Liver (tissue), 9 donors: ENCODE measurements around the gene DSC2. TPM values are rescaled to one million over a fixed set of nuclear protein-coding genes. Genes with fewer than 3 reads are reported as not detected.

Source experiments
- DNase-seq: peaks from one replicate; pipeline ENCODE4 v3.0.0-alpha.2; 2017; ENCODE audit warnings: low spot score
- H3K27ac ChIP-seq, 2 donors: one replicate each; pipeline ENCODE4 v1.7.0; 2013; ENCODE audit warnings: inconsistent platforms in 2 of 2, low read length in 2 of 2, control low read depth in 1 of 2, low read depth in 1 of 2, mild to moderate bottlenecking in 1 of 2
- H3K27me3 ChIP-seq, 4 donors: one replicate each; pipeline versions ENCODE4 v1.6.1 to v1.7.0; 2013; ENCODE audit warnings: low read length in 3 of 4, inconsistent platforms in 1 of 4, mild to moderate bottlenecking in 1 of 4, moderate library complexity in 1 of 4; ENCODE audit not compliant: control insufficient read depth in 4 of 4, insufficient read depth in 4 of 4
- H3K36me3 ChIP-seq, 4 donors: one replicate each; pipeline versions ENCODE4 v1.6.1 to v1.7.0; 2013; ENCODE audit warnings: low read length in 3 of 4, mild to moderate bottlenecking in 3 of 4, low read depth in 1 of 4, moderate library complexity in 1 of 4; ENCODE audit not compliant: control insufficient read depth in 4 of 4, insufficient read depth in 3 of 4
- H3K4me1 ChIP-seq, 4 donors: one replicate each; pipeline versions ENCODE4 v1.6.1 to v1.7.0; 2013; ENCODE audit warnings: low read length in 3 of 4, mild to moderate bottlenecking in 3 of 4, moderate library complexity in 1 of 4; ENCODE audit not compliant: control insufficient read depth in 4 of 4, insufficient read depth in 4 of 4
- H3K4me3 ChIP-seq, 3 donors: one replicate each; pipeline versions ENCODE4 v1.6.1 to v1.7.0; 2013; ENCODE audit warnings: low read length in 3 of 3, control low read depth in 1 of 3, low read depth in 1 of 3, mild to moderate bottlenecking in 1 of 3
- H3K9ac ChIP-seq, 2 donors: one replicate each; pipeline ENCODE4 v1.7.0; 2013; ENCODE audit warnings: low read length in 2 of 2, mild to moderate bottlenecking in 2 of 2, moderate library complexity in 2 of 2, control low read depth in 1 of 2, low read depth in 1 of 2
- H3K9me3 ChIP-seq, 4 donors: one replicate each; pipeline versions ENCODE4 v1.6.1 to v1.7.0; 2013; ENCODE audit warnings: low read length in 3 of 4; ENCODE audit not compliant: control insufficient read depth in 4 of 4
- EGR1 ChIP-seq, 2 donors: IDR thresholded peaks; 2 replicates each; pipeline ENCODE4 v1.6.1; 2016 to 2018; ENCODE audit warnings: antibody characterized with exemption in 2 of 2, low read depth in 2 of 2
- FOXA1 ChIP-seq: IDR thresholded peaks from 2 replicates; pipeline ENCODE4 v1.6.1; 2016; ENCODE audit warnings: antibody characterized with exemption
- FOXA2 ChIP-seq: IDR thresholded peaks from 2 replicates; pipeline ENCODE4 v1.6.1; 2016; ENCODE audit warnings: antibody characterized with exemption
- GABPA ChIP-seq, 2 donors: IDR thresholded peaks in 1 of 2; conservative IDR thresholded peaks in 1 of 2; 2 replicates each; pipeline ENCODE4 v1.6.1; 2016; ENCODE audit warnings: antibody characterized with exemption in 2 of 2, mild to moderate bottlenecking in 1 of 2, moderate library complexity in 1 of 2
- HNF4A ChIP-seq, 2 donors: conservative IDR thresholded peaks; 2 replicates each; pipeline ENCODE4 v1.6.1; 2016; ENCODE audit warnings: antibody characterized with exemption in 2 of 2, mild to moderate bottlenecking in 2 of 2
- HNF4G ChIP-seq: IDR thresholded peaks from 2 replicates; pipeline ENCODE4 v1.6.1; 2016; ENCODE audit warnings: antibody characterized with exemption
- JUND ChIP-seq, 2 donors: IDR thresholded peaks; 2 replicates each; pipeline ENCODE4 v1.6.1; 2016; ENCODE audit warnings: antibody characterized with exemption in 2 of 2
- NR2F2 ChIP-seq: IDR thresholded peaks from 2 replicates; pipeline ENCODE4 v1.6.1; 2016; ENCODE audit warnings: antibody characterized with exemption
- RAD21 ChIP-seq, 2 donors: IDR thresholded peaks; 2 replicates each; pipeline ENCODE4 v1.6.1; 2016; ENCODE audit warnings: antibody characterized with exemption in 2 of 2, mild to moderate bottlenecking in 2 of 2
- RXRA ChIP-seq, 2 donors: IDR thresholded peaks; 2 replicates each; pipeline ENCODE4 v1.6.1; 2017 to 2018; ENCODE audit warnings: antibody characterized with exemption in 2 of 2, mild to moderate bottlenecking in 1 of 2
- SP1 ChIP-seq: IDR thresholded peaks from 2 replicates; pipeline ENCODE4 v1.6.1; 2018; ENCODE audit warnings: antibody characterized with exemption, mild to moderate bottlenecking
- TAF1 ChIP-seq: conservative IDR thresholded peaks from 2 replicates; pipeline ENCODE4 v1.6.1; 2016; ENCODE audit warnings: antibody characterized with exemption, mild to moderate bottlenecking
- YY1 ChIP-seq: IDR thresholded peaks from 2 replicates; pipeline ENCODE4 v1.6.1; 2016; ENCODE audit warnings: antibody characterized with exemption, mild to moderate bottlenecking
- WGBS: extraction: QIAGEN DNeasy Blood & Tissue Kit; methylation state at CpG from one replicate; pipeline ENCODE4 v1.1.7; 2013; 5-methylcytosine and 5-hydroxymethylcytosine counted together
- polyA plus RNA-seq, 2 donors: library from polyadenylated mRNA; stranded (reverse) in 1 of 2; unstranded in 1 of 2; fragments of 200-250 nt in 1 of 2; fragments of >200 nt in 1 of 2; fragmentation: Nextera tagmentation in 1 of 2; extraction: Ambion mirVana in 1 of 2; gene quantifications; one replicate each; pipeline versions ENCODE4 v1.2.1 to v1.2.3, GENCODE V29; 2013 to 2015
- total RNA-seq, 2 donors: library from RNA; depleted of rRNA; stranded (reverse); fragments of >200 nt; gene quantifications; one replicate each; pipeline ENCODE4 v1.2.3, GENCODE V29; 2014
- TF ChIP-seq, protein P1 (sequence below): IDR thresholded peaks from 2 replicates; pipeline ENCODE4 v1.6.1; 2016; ENCODE audit warnings: antibody characterized with exemption
- TF ChIP-seq, protein P2 (sequence below): IDR thresholded peaks from 2 replicates; pipeline ENCODE4 v1.6.1; 2016; ENCODE audit warnings: antibody characterized with exemption, mild to moderate bottlenecking
- TF ChIP-seq, protein P3 (sequence below): fragments of 150-350 bp; IDR thresholded peaks from 2 replicates; pipeline ENCODE4 v1.5.1; 2017; ENCODE audit warnings: improper control_type of control experiment, low read depth, low read length; ENCODE audit not compliant: missing input control
- TF ChIP-seq, protein P4 (sequence below): IDR thresholded peaks from 2 replicates; pipeline ENCODE4 v1.6.1; 2016; ENCODE audit warnings: antibody characterized with exemption
- TF ChIP-seq, protein P5 (sequence below): IDR thresholded peaks from 2 replicates; pipeline ENCODE4 v1.6.1; 2016; ENCODE audit warnings: antibody characterized with exemption
- donor health status: healthy.
- donor health status: healthy.
- donor health status: healthy.
- donor health status: healthy.
- donor health status: healthy.

Gene DSC2
- total and polyA plus RNA-seq, 4 donors = 3.7 to 16.4 (median 7.4) TPM

DNA sequence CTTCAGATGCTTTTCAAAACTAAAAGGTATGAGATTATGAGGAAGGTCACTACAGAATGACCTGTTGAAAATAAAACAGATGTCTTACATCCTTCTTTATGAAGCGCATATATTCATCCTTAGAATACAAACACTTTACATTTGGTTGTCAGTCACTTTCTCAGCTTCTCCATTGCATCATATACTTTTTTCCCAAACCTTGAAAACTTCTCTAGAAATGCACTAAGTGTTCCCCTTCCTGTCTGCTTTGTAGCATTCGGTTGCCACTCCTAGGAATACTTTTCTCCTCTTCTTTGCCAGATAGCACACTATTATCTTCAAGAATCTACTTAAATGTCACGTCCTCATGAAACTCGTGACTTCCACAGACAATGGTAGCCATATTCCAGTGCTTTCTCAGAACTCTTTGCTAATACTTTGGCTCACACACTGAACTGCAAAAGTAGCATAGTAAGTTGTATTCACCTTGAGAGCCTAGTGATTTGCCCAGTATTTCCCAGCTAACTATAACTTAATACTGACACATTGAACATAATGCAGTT is 32.8 kb upstream of the DSC2 start:
- Histone ChIP-seq H3K27ac (no peak overlapping the region), H3K9ac (no peak overlapping the region), H3K27me3 (no peaks in the 10 kb centered on the region), H3K36me3 (no peaks in the 10 kb centered on the region), H3K4me3 (no peak overlapping the region), H3K4me1 (no peaks in the 10 kb centered on the region), H3K9me3 (no peaks in the 10 kb centered on the region)
- TF ChIP-seq, protein P1, sequence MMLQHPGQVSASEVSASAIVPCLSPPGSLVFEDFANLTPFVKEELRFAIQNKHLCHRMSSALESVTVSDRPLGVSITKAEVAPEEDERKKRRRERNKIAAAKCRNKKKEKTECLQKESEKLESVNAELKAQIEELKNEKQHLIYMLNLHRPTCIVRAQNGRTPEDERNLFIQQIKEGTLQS = no peak
- DNase-seq = no peak
- 85% methylated on average over 4 of the region's 4 CpGs for WGBS

DNA sequence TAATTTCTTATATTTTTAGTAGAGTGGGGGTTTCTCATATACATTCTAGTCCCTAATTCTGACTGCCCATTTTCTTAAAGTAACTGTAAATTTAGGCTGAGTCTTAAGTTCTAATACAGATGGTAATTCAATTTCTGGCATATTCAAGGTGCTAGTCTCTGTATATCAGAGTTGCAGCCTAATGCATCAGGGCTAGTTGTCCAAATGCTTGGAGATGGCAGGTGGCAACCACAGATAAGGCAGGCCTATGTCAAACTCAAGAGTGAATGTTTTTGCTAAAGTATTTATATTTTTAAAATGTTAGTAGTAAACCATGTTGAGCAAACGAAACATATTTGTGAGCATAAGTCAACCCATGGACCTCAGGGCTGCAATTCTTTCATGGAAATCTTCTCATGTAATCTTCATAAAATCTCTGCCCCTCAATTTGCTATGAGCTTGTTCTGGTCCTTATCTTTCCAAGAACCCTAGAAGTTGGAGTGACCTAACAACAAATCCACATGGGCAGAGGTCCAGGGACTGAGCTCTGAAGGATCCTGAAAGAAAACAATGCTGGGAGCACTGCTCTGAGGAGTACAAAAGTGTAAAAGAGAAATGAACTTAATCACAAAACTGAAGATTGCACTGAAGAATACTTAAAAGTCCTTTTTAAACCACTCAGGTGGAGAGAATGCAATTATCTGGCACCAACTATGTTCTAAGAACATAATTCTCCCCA is 27.3 kb upstream of the DSC2 start:
- Histone ChIP-seq H3K9ac (no peak overlapping the region), H3K4me3 (no peak overlapping the region), H3K36me3 (no peaks in the 10 kb centered on the region), H3K27me3 (no peaks in the 10 kb centered on the region), H3K27ac (no peak overlapping the region), H3K9me3 (no peaks in the 10 kb centered on the region), H3K4me1 (no peaks in the 10 kb centered on the region)
- WGBS = 89% methylated on average over 1 of the region's 1 CpG
- no peak for DNase-seq
- no peak for TF ChIP-seq YY1
- TF ChIP-seq, protein P1 = no peak
- no peak for TF ChIP-seq RAD21 (IDR thresholded peaks at IDR 0.05)
- no peak for TF ChIP-seq FOXA2
- TF ChIP-seq, protein P2, sequence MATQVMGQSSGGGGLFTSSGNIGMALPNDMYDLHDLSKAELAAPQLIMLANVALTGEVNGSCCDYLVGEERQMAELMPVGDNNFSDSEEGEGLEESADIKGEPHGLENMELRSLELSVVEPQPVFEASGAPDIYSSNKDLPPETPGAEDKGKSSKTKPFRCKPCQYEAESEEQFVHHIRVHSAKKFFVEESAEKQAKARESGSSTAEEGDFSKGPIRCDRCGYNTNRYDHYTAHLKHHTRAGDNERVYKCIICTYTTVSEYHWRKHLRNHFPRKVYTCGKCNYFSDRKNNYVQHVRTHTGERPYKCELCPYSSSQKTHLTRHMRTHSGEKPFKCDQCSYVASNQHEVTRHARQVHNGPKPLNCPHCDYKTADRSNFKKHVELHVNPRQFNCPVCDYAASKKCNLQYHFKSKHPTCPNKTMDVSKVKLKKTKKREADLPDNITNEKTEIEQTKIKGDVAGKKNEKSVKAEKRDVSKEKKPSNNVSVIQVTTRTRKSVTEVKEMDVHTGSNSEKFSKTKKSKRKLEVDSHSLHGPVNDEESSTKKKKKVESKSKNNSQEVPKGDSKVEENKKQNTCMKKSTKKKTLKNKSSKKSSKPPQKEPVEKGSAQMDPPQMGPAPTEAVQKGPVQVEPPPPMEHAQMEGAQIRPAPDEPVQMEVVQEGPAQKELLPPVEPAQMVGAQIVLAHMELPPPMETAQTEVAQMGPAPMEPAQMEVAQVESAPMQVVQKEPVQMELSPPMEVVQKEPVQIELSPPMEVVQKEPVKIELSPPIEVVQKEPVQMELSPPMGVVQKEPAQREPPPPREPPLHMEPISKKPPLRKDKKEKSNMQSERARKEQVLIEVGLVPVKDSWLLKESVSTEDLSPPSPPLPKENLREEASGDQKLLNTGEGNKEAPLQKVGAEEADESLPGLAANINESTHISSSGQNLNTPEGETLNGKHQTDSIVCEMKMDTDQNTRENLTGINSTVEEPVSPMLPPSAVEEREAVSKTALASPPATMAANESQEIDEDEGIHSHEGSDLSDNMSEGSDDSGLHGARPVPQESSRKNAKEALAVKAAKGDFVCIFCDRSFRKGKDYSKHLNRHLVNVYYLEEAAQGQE = no peak
- TF ChIP-seq FOXA1 = no peak
- TF ChIP-seq NR2F2 = no peak
- no peak for TF ChIP-seq GABPA (IDR thresholded peaks at IDR 0.05 in 1 of 2, conservative IDR thresholded peaks at IDR 0.05 in 1 of 2)
- no peak for TF ChIP-seq RXRA (IDR thresholded peaks at IDR 0.05)
- TF ChIP-seq, protein P3, sequence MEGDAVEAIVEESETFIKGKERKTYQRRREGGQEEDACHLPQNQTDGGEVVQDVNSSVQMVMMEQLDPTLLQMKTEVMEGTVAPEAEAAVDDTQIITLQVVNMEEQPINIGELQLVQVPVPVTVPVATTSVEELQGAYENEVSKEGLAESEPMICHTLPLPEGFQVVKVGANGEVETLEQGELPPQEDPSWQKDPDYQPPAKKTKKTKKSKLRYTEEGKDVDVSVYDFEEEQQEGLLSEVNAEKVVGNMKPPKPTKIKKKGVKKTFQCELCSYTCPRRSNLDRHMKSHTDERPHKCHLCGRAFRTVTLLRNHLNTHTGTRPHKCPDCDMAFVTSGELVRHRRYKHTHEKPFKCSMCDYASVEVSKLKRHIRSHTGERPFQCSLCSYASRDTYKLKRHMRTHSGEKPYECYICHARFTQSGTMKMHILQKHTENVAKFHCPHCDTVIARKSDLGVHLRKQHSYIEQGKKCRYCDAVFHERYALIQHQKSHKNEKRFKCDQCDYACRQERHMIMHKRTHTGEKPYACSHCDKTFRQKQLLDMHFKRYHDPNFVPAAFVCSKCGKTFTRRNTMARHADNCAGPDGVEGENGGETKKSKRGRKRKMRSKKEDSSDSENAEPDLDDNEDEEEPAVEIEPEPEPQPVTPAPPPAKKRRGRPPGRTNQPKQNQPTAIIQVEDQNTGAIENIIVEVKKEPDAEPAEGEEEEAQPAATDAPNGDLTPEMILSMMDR = no peak
- no peak for TF ChIP-seq JUND (IDR thresholded peaks at IDR 0.05)
- no peak for TF ChIP-seq SP1
- no peak for TF ChIP-seq HNF4A (conservative IDR thresholded peaks at IDR 0.05)
- TF ChIP-seq, protein P4, sequence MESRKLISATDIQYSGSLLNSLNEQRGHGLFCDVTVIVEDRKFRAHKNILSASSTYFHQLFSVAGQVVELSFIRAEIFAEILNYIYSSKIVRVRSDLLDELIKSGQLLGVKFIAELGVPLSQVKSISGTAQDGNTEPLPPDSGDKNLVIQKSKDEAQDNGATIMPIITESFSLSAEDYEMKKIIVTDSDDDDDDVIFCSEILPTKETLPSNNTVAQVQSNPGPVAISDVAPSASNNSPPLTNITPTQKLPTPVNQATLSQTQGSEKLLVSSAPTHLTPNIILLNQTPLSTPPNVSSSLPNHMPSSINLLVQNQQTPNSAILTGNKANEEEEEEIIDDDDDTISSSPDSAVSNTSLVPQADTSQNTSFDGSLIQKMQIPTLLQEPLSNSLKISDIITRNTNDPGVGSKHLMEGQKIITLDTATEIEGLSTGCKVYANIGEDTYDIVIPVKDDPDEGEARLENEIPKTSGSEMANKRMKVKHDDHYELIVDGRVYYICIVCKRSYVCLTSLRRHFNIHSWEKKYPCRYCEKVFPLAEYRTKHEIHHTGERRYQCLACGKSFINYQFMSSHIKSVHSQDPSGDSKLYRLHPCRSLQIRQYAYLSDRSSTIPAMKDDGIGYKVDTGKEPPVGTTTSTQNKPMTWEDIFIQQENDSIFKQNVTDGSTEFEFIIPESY = no peak
- no peak for TF ChIP-seq EGR1 (IDR thresholded peaks at IDR 0.05; ENCODE audit: low read depth in 2 of 2)
- no peak for TF ChIP-seq HNF4G
- TF ChIP-seq TAF1 = no peak
- TF ChIP-seq, protein P5, sequence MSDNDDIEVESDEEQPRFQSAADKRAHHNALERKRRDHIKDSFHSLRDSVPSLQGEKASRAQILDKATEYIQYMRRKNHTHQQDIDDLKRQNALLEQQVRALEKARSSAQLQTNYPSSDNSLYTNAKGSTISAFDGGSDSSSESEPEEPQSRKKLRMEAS = no peak
